GM10266 (cell line): ENCODE measurements around the gene SPNS3.

Experiments used
- DNase-seq: peaks from one replicate; pipeline ENCODE4 v3.0.0; 2012; ENCODE audit errors: extremely low spot score
- TF ChIP-seq, protein P1 (sequence below): IDR thresholded peaks from 2 replicates; pipeline ENCODE4 v1.5.1; 2012; ENCODE audit warnings: mild to moderate bottlenecking, low read depth; ENCODE audit not compliant: control insufficient read depth, insufficient read depth; ENCODE audit errors: missing control alignments

Gene SPNS3

DNA sequence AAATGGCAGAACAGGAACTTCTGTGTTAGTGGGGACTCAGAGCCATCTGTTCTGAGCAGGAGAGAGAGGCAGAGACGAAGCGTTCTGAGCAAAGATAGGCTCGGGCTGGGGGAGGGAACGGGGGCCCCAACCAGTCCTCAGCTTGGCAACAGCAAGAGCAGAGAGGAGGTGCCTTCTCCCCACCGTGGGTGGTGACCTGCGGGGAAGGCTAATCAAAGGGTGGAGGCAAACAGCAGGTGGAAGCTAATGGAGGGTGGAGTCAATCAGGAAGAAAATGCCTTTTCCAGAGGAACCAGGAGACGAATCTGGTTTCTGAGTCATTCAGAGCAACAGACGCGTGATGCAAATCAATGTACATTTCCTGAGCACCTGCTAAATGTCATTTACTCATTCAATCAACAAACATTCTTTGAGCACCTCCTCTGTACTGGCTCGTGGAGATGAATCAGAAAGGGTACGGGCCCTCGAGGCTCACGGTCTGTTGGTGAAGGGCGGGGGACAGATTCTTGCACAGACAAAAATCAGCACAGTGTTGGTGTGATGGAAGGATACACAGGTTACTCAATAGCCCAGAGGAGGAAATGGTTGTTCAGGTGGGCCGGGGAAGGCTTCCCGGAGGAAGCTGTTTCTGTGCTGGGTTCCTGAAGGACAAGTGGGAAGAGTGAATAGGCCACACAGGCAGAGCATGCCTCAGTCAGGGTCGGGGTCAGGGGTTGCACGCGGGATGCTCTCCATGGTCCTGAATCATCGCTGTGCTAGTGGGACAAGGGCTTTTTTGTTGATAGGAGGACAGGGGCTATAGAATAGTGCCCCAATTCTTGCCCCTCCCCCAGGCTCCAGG lies 59.2 kb downstream of the SPNS3 start:
- DNase-seq: no peak
- TF ChIP-seq, protein P1, sequence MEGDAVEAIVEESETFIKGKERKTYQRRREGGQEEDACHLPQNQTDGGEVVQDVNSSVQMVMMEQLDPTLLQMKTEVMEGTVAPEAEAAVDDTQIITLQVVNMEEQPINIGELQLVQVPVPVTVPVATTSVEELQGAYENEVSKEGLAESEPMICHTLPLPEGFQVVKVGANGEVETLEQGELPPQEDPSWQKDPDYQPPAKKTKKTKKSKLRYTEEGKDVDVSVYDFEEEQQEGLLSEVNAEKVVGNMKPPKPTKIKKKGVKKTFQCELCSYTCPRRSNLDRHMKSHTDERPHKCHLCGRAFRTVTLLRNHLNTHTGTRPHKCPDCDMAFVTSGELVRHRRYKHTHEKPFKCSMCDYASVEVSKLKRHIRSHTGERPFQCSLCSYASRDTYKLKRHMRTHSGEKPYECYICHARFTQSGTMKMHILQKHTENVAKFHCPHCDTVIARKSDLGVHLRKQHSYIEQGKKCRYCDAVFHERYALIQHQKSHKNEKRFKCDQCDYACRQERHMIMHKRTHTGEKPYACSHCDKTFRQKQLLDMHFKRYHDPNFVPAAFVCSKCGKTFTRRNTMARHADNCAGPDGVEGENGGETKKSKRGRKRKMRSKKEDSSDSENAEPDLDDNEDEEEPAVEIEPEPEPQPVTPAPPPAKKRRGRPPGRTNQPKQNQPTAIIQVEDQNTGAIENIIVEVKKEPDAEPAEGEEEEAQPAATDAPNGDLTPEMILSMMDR: no peak

DNA sequence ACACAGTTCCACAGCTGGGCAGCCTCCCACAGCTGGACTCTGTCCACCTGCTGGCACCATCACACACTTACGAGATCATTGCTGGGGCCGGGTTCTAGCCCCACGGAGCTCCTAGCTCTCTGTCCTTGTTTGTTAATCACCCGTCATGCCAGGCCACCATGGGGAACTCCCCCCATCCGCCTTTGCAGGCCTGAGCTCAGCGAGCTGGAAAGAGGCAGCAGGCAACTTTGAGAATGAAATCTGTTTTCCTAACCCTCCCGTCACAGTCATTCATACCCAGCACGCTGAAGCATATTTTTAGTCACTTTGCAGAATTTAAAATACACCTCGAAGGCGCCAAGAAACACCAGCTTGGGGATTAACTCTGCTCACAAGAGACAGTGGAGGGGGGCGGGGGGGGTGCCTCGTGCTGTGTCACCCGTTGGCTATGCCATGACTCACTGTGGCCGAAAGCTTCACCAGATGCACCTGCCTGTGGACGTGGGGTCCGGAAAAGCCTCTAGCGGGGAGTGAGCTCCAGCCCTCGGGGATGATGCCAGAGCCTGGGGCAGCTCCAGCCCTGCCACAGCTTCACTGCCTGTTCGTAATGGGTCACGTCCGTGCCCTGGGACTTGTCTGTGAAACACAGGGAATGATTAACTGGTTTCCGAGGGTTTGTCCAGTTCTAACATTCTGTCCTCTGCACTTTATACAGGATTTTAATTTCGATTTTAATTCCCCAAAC lies 63.5 kb downstream of the SPNS3 start:
- DNase-seq: peak; percentile 66

DNA sequence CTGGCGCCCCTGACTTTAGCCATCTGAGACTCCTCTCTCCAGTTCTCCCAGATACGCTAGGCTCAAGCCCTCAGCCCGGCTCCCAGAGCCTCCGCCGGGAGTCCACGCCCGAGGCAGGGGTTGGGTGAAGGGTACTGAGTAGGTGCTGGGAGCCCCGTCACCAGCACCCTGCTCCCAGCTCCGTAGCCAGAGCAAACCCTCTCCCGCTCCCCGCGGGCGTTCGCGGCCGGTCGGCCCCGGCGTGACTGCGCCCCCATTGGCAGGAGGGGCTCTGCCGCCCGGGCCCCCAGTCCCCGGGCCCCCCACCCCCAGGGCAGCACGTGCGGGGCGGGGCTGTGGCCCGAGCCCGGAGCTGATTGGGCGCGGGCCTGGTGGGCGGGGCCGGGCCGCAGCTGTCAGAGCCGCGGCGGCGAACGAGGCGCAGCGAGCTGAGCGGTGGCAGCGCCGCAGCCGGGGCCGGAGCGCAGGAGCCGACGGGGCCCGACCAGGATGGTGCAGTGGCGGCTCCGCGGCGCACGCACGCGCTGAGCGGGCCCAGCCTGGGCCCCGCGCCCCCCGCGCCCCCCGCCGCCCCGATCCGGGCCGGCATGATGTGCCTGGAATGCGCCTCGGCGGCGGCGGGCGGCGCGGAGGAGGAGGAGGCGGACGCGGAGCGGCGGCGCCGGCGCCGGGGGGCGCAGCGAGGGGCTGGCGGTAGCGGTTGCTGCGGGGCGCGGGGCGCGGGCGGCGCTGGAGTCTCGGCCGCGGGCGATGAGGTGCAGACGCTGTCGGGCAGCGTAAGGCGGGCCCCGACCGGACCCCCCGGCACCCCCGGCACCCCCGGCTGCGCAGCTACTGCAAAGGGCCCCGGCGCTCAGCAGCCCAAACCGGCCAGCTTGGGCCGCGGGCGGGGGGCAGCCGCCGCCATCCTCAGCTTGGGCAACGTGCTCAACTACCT lies 65.0 kb downstream of the SPNS3 start, which contains the start of gene SPNS2:
SPNS2 (plus strand) TSS at position 421 of the 937 bp plus-strand sequence; CDS start at position 588, 167 bp downstream.
- peak; percentile 91 for DNase-seq
- TF ChIP-seq, protein P1: no peak

More for the DNA sequence above, 63.5 kb downstream of the SPNS3 start:
- TF ChIP-seq, protein P1: no peak

DNA sequence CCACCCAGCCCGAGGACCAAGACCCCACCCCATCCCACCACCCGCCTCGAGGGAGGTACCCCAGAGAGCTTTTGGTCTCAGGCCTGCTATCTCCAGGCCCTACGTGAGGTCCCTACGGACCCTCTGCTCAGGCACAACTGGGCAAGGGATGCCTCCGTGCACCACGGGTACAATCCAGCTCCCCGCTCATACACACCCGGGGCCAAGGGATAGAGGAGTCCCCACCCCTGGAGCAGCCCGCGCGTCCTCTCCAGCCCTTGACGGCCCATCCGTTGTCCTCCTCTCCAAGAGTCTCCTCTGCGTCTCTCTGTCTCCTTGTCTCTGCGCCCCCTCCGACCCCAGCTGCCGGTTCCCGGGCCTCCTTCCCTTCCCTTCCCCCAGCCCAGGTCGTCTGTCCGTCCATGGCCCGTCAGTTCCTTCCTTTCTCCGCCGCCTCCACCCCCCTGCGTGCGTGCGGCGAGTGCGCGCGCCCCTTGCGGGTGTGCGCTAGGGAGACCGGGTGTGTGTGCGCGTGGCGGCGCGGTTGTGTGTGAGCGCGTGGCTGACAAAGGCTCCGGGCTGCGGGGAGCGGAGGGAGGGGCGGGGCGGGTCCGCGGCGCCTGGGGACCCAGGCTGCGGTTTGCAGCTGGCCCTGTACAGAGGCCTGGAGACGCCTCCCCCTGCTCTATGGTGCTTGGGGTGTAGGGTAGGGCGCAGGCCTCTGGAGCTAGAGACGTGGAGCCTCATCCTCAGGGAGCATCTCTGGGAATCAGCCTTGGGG lies 65.9 kb downstream of the SPNS3 start:
- TF ChIP-seq, protein P1: no peak
- peak; percentile 47 for DNase-seq

DNA sequence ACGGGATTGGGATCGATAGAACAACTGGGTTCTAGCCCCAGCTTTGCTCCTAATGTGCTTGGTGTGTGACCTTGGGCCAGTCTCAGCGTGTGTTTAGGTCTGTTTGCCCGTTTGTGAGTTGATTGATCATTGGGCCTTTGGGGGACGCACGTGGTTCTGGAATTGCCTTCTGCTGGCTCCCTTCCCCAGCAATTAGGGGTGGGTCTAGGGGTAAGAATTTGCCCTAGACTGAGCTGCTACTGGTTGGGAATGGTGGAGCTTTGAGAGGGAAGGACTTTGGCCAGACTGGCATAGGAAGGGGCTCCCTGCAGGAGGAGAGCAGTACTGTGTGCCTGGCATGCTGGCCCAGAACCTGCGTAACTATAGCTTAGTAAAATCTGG lies 66.4 kb downstream of the SPNS3 start:
- TF ChIP-seq, protein P1: no peak

DNA sequence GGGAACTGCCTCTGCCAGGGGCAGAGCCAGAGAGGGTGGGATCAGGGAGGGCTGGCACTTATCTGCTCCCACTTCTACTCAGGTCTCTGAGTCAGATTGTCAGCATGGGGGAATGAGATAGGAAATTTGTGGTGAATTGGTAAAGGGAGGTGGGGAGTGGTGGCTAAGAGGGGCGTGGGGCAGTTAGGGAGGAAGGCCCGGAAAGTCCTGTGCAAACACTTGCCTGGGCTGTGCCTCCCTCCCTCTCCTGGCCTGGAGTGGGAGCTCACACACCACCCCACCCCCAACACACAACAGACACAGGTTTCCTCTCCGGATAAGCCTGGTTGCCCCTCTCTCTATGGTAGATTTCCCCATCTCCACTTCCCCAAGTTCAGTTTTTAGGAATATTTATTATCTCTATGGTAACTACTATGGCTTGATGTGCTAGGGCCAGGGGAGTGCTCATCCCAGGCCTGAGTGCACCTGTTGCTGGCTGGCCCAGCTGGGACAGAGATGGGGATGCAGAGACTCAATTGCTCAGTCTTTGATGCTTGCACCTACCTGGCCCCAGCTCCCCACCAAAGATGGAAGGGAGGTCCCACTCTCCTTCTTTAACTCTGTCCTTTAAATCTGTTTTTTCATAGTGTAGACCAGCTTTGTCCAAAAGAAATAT lies 67.7 kb downstream of the SPNS3 start:
- no peak for DNase-seq
- TF ChIP-seq, protein P1: no peak

More for the DNA sequence above, 66.4 kb downstream of the SPNS3 start:
- DNase-seq: no peak
